ENCODE results near the gene POTEJ. TPM values are rescaled to one million over a fixed set of nuclear protein-coding genes. Genes with fewer than 3 reads are reported as not detected.
"Not testable (repeated sequence)": the region's sequence is repeated elsewhere in the genome, so short reads cannot be mapped to it uniquely, and the experiment has no call there.

Gene POTEJ
- total RNA-seq, 1 donor from 2014 or later, result 0.21 TPM

DNA sequence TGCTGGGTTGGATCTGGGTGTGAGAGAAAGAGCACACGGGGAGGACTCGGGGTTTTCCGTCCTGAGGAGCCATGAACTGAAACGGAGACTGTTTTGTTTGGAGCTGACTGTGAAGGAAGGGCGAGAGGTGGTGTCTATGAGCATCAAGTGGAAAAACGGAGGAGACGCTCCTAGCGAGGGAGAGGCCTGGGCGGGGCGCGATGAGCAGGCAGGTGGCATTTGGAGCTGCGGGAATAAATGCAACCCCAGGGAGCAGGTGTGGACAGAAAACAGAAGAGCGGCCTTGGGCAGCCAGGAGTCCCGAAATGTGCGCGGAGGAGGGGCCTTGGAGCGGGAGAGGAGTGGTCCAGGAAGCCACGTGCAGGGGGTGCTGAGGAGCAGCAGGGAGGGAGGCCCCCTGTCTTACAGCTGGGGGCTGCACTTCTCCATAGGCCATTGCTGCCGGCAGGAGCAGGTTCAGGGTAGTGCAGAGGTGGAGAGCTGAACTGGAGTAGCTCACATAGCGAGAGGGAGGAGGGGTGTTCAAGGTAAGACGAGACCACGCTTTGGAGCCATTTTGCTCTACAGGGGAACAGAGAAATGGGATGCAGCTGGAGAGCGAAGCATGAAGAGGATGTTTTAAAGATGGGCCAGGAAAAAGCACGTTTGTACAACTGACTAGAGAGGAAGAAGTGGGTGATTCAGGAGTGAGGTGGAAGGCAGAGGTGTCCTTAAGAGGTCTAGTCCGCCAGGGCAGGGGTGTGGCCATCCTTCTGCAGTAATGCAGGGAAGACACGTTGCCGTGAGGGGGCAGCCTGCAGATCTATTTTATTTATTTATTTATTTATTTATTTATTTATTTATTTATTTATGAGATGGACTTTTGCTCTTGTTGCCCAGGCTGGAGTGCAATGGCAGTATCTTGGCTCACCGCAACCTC lies 2.0 kb upstream of the POTEJ start:
- H3K9me3 ChIP-seq (ENCODE audit: low read depth); H3K27ac Mint-ChIP-seq; H3K9me3 Mint-ChIP-seq; DNase-seq (ENCODE audit: low spot score); H3K4me3 Mint-ChIP-seq; H3K36me3 Mint-ChIP-seq; H4K20me1 ChIP-seq (ENCODE audit: low read depth); H3K4me1 ChIP-seq; H2AFZ ChIP-seq (replicated peaks); H3F3A ChIP-seq (ENCODE audit: low read depth); H3K27ac ChIP-seq; H3K4me1 Mint-ChIP-seq; H3K27me3 Mint-ChIP-seq (ENCODE audit: insufficient read depth, low read depth); H3K27me3 ChIP-seq; H3K36me3 ChIP-seq; H3K9ac ChIP-seq; H3K79me2 ChIP-seq (ENCODE audit: low read depth); H3K4me2 ChIP-seq; H3K4me3 ChIP-seq: not testable (repeated sequence)

DNA sequence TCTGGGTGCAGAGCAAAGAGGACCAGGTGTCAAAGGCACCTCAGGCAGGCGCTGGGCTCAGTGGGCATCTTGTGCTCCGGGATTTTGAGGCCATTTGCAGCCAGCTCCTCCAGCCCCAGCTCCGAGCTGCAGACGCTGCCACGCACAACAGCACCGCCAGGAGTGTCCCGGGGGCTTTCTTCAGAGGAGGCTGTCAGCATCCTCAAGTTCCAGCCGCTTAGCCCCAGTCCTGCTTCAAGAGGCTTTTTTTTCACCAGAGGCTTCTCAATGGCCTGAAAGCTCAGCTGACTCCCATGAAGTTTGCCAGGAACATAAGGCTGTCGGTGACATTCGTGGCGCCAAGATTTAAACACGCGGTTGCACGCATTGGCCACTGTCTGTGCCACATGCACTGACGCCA lies 754 bp upstream of the POTEJ start:
- not testable (repeated sequence) for H3K79me2 ChIP-seq (ENCODE audit: low read depth); H3K36me3 Mint-ChIP-seq

DNA sequence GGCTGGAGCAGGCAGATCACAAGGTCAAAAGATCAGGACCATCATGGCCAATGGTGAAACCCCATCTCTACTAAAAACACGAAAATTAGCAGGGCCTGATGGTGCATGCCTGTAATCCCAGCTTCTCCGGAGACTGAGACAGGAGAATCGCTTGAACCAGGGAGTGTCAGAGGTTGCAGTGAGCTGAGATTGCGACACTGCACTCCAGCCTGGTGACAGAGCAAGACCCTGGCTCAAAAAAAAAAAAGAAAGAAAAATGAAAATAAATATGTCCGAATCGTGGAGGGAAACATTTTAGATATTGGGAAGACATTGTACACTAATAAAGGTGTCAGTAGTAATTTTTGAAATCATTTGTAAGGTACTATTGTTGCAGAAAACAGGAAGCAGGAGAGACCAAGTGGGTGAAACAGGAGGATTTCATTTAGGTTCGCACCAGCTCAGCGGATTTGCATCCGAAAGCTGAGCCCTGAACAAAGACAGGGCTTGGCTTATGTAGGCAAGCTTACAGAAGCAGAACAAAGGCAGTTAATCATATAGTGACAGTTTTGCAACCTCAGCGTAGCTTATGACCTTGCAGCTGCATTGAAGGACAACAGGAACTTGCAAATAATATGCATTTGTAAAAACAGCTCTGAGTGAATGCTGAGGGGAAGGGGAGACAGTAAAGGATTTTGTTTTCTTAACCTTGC lies 17.7 kb downstream of the POTEJ start:
- not testable (repeated sequence) for H3K4me3 Mint-ChIP-seq; H3K4me3 ChIP-seq; H3F3A ChIP-seq (ENCODE audit: low read depth); H3K4me1 ChIP-seq; H2AFZ ChIP-seq (replicated peaks); H3K36me3 ChIP-seq; H3K36me3 Mint-ChIP-seq; H3K9me3 ChIP-seq (ENCODE audit: low read depth); H4K20me1 ChIP-seq (ENCODE audit: low read depth); H3K27ac ChIP-seq; H3K27me3 ChIP-seq; H3K9me3 Mint-ChIP-seq; H3K4me2 ChIP-seq; H3K4me1 Mint-ChIP-seq; H3K27ac Mint-ChIP-seq; H3K9ac ChIP-seq; H3K27me3 Mint-ChIP-seq (ENCODE audit: insufficient read depth, low read depth); DNase-seq (ENCODE audit: low spot score); H3K79me2 ChIP-seq (ENCODE audit: low read depth)

More for the DNA sequence above, 754 bp upstream of the POTEJ start:
- H3K9ac ChIP-seq; H4K20me1 ChIP-seq (ENCODE audit: low read depth); H3K4me2 ChIP-seq; H3K27me3 Mint-ChIP-seq (ENCODE audit: insufficient read depth, low read depth); H3K9me3 ChIP-seq (ENCODE audit: low read depth); H3F3A ChIP-seq (ENCODE audit: low read depth); H3K27ac Mint-ChIP-seq; H3K27ac ChIP-seq; H3K27me3 ChIP-seq; H3K4me3 ChIP-seq; DNase-seq (ENCODE audit: low spot score); H3K36me3 ChIP-seq; H2AFZ ChIP-seq (replicated peaks); H3K4me1 ChIP-seq; H3K4me1 Mint-ChIP-seq; H3K4me3 Mint-ChIP-seq; H3K9me3 Mint-ChIP-seq: not testable (repeated sequence)

DNA sequence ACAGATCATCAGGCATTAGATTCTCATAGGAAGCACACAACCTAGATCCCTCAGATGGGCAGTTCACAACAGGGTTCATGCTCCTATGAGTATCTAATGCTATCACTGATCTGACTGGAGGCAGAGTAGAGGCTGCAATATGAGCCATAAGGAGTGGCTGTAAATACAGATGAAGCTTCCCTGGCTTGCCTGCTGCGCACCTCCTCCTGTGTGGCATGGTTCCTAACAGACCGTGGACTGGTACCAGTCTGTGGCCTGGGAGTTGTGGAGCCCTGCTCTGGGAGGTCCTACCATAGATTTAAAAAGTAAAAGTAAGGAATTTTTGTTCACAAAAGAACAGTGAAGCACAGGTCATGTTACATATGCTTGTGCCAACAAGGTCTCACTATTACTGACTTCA lies 27.7 kb downstream of the POTEJ start:
- H3K36me3 ChIP-seq; H3K79me2 ChIP-seq (ENCODE audit: low read depth); H3F3A ChIP-seq (ENCODE audit: low read depth); H3K9ac ChIP-seq; H3K4me2 ChIP-seq; H3K27me3 Mint-ChIP-seq (ENCODE audit: insufficient read depth, low read depth); H3K36me3 Mint-ChIP-seq; H3K9me3 ChIP-seq (ENCODE audit: low read depth); H3K4me3 ChIP-seq; H3K27ac Mint-ChIP-seq; H2AFZ ChIP-seq (replicated peaks); H3K4me1 ChIP-seq; H4K20me1 ChIP-seq (ENCODE audit: low read depth); DNase-seq (ENCODE audit: low spot score); H3K27me3 ChIP-seq; H3K4me3 Mint-ChIP-seq; H3K27ac ChIP-seq; H3K9me3 Mint-ChIP-seq; H3K4me1 Mint-ChIP-seq: not testable (repeated sequence)

DNA sequence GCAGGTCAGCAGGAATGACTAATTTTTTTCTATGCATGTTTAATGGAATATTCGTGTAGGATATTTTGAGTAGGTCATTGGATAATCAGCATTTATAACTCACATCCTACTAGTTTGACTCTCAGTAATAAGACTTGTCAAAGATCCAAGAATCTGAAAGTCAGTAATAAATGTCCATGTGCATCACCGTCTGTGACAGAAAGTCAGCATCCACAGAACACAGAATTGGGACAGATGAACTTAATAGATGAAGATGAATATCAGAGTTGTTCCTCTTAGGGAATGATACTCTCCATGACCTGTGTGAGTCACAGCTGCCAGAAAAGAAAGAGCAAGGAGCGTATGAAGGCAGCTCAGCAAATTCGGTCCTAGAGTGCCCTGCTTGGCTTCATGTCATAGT lies 30.4 kb downstream of the POTEJ start:
- not testable (repeated sequence) for H3K27me3 ChIP-seq

DNA sequence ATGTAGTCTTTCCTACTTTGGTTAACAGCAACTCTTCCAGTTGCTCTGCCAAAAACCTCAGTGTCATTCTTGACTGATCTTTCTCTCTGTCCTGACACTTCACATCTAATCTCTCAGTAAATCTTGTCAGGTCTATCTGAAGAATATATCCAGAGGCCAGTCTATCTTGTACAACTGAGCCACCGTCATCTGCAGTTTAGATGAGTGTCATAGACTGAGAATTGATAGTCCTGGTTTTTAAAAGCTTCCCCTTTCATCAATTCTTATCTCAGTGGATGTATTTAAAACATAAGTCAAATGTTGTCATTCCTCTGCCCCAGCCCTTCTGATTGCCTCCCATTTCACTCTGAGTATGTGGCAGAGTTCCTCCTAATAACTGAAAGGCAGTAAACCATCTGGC lies 38.0 kb downstream of the POTEJ start:
- not testable (repeated sequence) for H2AFZ ChIP-seq (replicated peaks); H3K9me3 Mint-ChIP-seq; H3K27me3 Mint-ChIP-seq (ENCODE audit: insufficient read depth, low read depth); H3K79me2 ChIP-seq (ENCODE audit: low read depth); H3K4me3 Mint-ChIP-seq; H3K4me3 ChIP-seq; H3K4me1 Mint-ChIP-seq; H3K9me3 ChIP-seq (ENCODE audit: low read depth); H3F3A ChIP-seq (ENCODE audit: low read depth); H4K20me1 ChIP-seq (ENCODE audit: low read depth); H3K27ac Mint-ChIP-seq; H3K9ac ChIP-seq; H3K27me3 ChIP-seq; H3K4me1 ChIP-seq; H3K36me3 Mint-ChIP-seq; H3K36me3 ChIP-seq; DNase-seq (ENCODE audit: low spot score); H3K27ac ChIP-seq; H3K4me2 ChIP-seq

More for the DNA sequence above, 30.4 kb downstream of the POTEJ start:
- not testable (repeated sequence) for H3K79me2 ChIP-seq (ENCODE audit: low read depth); H3K4me1 Mint-ChIP-seq; H3K9me3 ChIP-seq (ENCODE audit: low read depth); H3K9ac ChIP-seq; H3K4me3 Mint-ChIP-seq; H4K20me1 ChIP-seq (ENCODE audit: low read depth); H3K27ac Mint-ChIP-seq; H3K4me3 ChIP-seq; H3K9me3 Mint-ChIP-seq; H2AFZ ChIP-seq (replicated peaks); H3K27me3 Mint-ChIP-seq (ENCODE audit: insufficient read depth, low read depth); H3K4me1 ChIP-seq; H3F3A ChIP-seq (ENCODE audit: low read depth); H3K36me3 ChIP-seq; H3K27ac ChIP-seq; H3K4me2 ChIP-seq; H3K36me3 Mint-ChIP-seq; DNase-seq (ENCODE audit: low spot score)

DNA sequence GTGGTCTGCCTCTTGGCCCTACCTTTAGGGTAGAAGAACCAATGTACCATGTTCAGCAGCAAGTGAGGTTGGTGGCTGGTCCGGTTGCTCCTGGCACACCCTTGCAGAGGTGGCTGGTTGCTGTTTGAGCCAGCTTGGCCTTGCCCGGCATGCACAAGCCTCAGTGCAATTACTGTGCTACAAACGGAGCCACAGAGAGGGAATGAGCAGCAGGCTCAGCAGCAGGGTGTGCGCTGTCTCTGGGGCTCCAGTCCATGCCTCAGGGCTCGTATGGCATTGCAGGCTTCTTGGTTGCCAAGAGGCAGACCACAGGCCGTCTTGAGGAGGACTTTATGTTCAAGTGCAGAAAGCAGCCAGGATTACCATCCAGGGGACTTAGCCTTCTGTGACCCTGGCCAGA lies 53.3 kb downstream of the POTEJ start:
- not testable (repeated sequence) for H3K27me3 Mint-ChIP-seq (ENCODE audit: insufficient read depth, low read depth); H3K79me2 ChIP-seq (ENCODE audit: low read depth); H3K36me3 ChIP-seq; H3K4me1 ChIP-seq; H3K27ac ChIP-seq; H3F3A ChIP-seq (ENCODE audit: low read depth); H3K4me1 Mint-ChIP-seq; H3K9me3 ChIP-seq (ENCODE audit: low read depth); H3K27ac Mint-ChIP-seq; H2AFZ ChIP-seq (replicated peaks); H3K27me3 ChIP-seq; H4K20me1 ChIP-seq (ENCODE audit: low read depth); H3K4me3 Mint-ChIP-seq; H3K4me3 ChIP-seq; H3K4me2 ChIP-seq; DNase-seq (ENCODE audit: low spot score); H3K36me3 Mint-ChIP-seq; H3K9ac ChIP-seq; H3K9me3 Mint-ChIP-seq
